GM06990 (cell line): ENCODE data around the gene TMC5.

Experiments used
- DNase-seq: peaks from one replicate; pipeline ENCODE4 v3.0.0-alpha.2; 2011; ENCODE audit not compliant: insufficient read length; ENCODE audit errors: extremely low read depth
- H3K27me3 ChIP-seq: replicated peaks from 2 replicates; pipeline ENCODE4 v1.6.0; 2011; ENCODE audit warnings: low read length; ENCODE audit not compliant: control insufficient read depth, insufficient read depth
- H3K36me3 ChIP-seq: 2 replicates; pipeline ENCODE4 v1.5.1; 2011; ENCODE audit warnings: low read length; ENCODE audit not compliant: control insufficient read depth, insufficient read depth
- H3K4me3 ChIP-seq: replicated peaks from 2 replicates; pipeline ENCODE4 v1.5.1; 2011; ENCODE audit warnings: low read depth, mild to moderate bottlenecking, control low read depth, low read length
- CTCF ChIP-seq: IDR thresholded peaks from 2 replicates; pipeline ENCODE4 v1.5.1; 2011; ENCODE audit warnings: low read length, control low read depth, mild to moderate bottlenecking, inconsistent platforms; ENCODE audit not compliant: insufficient read depth, poor library complexity, severe bottlenecking

Gene TMC5

GRCh38 chr16:19458722-19459379 is 41.2 kb downstream of the TMC5 start:
- Histone ChIP-seq H3K4me3 (no peak overlapping the region), H3K27me3 (no peaks in the 10 kb centered on the region), H3K36me3 (no peaks in the 10 kb centered on the region)
- no peak for TF ChIP-seq CTCF
- no peak for DNase-seq

- no peaks in the 10 kb centered on the region for H3K36me3 ChIP-seq
- no peak overlapping the region for H3K4me3 ChIP-seq
- H3K27me3 ChIP-seq, result no peaks in the 10 kb centered on the region
- DNase-seq, result no peak
- no peak for TF ChIP-seq CTCF
Measured at GRCh38 chr16:19460397-19460796, 42.7 kb downstream of the TMC5 start.

GRCh38 chr16:19463468-19464315 is 46.0 kb downstream of the TMC5 start:
- DNase-seq, result no peak
- Histone ChIP-seq H3K27me3 (no peaks in the 10 kb centered on the region), H3K4me3 (no peak overlapping the region), H3K36me3 (no peaks in the 10 kb centered on the region)
- TF ChIP-seq CTCF, result no peak

GRCh38 chr16:19468300-19468699 is 50.6 kb downstream of the TMC5 start:
- no peak for DNase-seq
- TF ChIP-seq CTCF, result no peak
- Histone ChIP-seq H3K36me3 (no peaks in the 10 kb centered on the region), H3K27me3 (no peaks in the 10 kb centered on the region), H3K4me3 (no peak overlapping the region)

GRCh38 chr16:19472482-19472881 is 54.8 kb downstream of the TMC5 start:
- Histone ChIP-seq H3K4me3 (no peak overlapping the region), H3K27me3 (no peaks in the 10 kb centered on the region), H3K36me3 (no peaks in the 10 kb centered on the region)
- no peak for DNase-seq
- TF ChIP-seq CTCF, result no peak
